ENCODE data around the gene ZNF331.
"Not testable (repeated sequence)": the region's sequence is repeated elsewhere in the genome, so short reads cannot be mapped to it uniquely, and the experiment has no call there.

GRCh38 chr19:53504365-53504703 is 33.6 kb upstream of the ZNF331 start:
- TF ChIP-seq CTCF, POLR2A (IDR thresholded peaks at IDR 0.05): not testable (repeated sequence)

All from esophagus squamous epithelium (tissue), 4 donors.